Nephron (organoid): ENCODE results near the gene RPTOR.

ENCODE experiments used
- H3K27ac Mint-ChIP-seq, 3 experiments: 2 replicates each; pipeline ENCODE4 v1.8.0; 2020; ENCODE audit warnings: mixed read lengths in 3 of 3, mild to moderate bottlenecking in 2 of 3, moderate library complexity in 1 of 3
- H3K27me3 Mint-ChIP-seq: 2 replicates; pipeline ENCODE4 v1.8.0; 2021; ENCODE audit warnings: low read depth, mild to moderate bottlenecking, moderate library complexity, mixed read lengths
- H3K36me3 Mint-ChIP-seq: 2 replicates; pipeline ENCODE4 v1.8.0; 2020; ENCODE audit warnings: low read depth, mixed read lengths
- H3K4me1 Mint-ChIP-seq: 2 replicates; pipeline ENCODE4 v1.8.0; 2020; ENCODE audit warnings: mixed read lengths
- H3K4me3 Mint-ChIP-seq, 3 experiments: 2 replicates each; pipeline ENCODE4 v1.8.0; 2020; ENCODE audit warnings: mild to moderate bottlenecking in 3 of 3, mixed read lengths in 3 of 3, moderate library complexity in 2 of 3
- H3K9me3 Mint-ChIP-seq: 2 replicates; pipeline ENCODE4 v1.8.0; 2020; ENCODE audit warnings: mixed read lengths
- TF ChIP-seq, protein P1 (sequence below), 3 experiments: fragments of 200-600 bp; sonication (generic); IDR thresholded peaks; one replicate each; pipeline ENCODE4 v1.5.0; 2021; ENCODE audit warnings: antibody characterized with exemption in 3 of 3; ENCODE audit not compliant: unreplicated experiment in 3 of 3

The RPTOR gene

DNA sequence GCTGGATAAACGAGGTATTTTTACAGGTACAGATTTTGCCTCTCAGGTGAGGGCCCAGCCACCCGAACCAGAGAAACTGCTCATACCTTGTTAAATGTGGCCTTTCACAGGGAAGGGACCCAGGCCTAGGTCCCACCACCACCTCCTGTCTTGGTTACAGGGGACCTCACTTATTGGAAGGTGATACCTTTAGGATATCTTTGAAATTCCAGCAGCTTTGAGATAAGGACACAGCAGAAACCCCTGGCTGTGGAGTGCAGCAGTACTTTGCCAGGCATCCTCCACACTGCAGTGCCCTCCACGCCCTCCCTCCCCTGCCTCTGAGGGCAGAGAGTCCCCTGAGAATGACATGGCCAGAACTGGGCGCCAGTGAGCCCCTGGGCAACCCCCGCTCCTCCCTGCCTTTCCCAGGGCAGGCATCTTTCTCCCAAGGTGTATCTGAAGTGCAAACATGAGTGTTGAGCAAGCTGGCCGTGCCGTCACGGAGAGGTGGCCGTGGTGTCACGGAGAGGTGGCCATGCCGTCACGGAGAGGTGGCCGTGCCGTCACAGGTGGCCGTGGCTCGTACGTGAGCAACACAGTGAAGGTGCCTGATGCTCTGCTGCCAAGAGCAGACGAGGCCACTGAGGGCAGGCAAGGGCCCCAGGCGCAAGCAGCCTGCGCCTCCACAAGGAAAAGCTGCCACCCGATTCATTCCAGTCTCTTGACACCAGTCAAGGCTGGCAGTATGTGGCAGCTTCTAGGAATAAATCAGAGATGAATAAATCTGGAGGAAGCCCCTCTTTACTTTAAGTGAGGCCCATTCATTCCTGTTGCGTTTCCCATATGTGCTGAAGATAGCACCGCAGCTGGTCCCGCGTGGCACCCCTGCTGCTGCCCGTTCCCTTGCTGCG, 312.5 kb downstream of the RPTOR start:
- TF ChIP-seq, protein P1, sequence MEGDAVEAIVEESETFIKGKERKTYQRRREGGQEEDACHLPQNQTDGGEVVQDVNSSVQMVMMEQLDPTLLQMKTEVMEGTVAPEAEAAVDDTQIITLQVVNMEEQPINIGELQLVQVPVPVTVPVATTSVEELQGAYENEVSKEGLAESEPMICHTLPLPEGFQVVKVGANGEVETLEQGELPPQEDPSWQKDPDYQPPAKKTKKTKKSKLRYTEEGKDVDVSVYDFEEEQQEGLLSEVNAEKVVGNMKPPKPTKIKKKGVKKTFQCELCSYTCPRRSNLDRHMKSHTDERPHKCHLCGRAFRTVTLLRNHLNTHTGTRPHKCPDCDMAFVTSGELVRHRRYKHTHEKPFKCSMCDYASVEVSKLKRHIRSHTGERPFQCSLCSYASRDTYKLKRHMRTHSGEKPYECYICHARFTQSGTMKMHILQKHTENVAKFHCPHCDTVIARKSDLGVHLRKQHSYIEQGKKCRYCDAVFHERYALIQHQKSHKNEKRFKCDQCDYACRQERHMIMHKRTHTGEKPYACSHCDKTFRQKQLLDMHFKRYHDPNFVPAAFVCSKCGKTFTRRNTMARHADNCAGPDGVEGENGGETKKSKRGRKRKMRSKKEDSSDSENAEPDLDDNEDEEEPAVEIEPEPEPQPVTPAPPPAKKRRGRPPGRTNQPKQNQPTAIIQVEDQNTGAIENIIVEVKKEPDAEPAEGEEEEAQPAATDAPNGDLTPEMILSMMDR (IDR thresholded peaks at IDR 0.05; ENCODE audit: unreplicated experiment in 3 of 3) = no peak
- H3K36me3 Mint-ChIP-seq = peaks cover 27% of the 10 kb centered on the region
- no peak overlapping the region for H3K4me3 Mint-ChIP-seq
- H3K27me3 Mint-ChIP-seq = peaks cover 5% of the 10 kb centered on the region
- H3K9me3 Mint-ChIP-seq = no peaks in the 10 kb centered on the region
- peaks cover 26% of the 10 kb centered on the region for H3K4me1 Mint-ChIP-seq
- H3K27ac Mint-ChIP-seq = no peak overlapping the region

DNA sequence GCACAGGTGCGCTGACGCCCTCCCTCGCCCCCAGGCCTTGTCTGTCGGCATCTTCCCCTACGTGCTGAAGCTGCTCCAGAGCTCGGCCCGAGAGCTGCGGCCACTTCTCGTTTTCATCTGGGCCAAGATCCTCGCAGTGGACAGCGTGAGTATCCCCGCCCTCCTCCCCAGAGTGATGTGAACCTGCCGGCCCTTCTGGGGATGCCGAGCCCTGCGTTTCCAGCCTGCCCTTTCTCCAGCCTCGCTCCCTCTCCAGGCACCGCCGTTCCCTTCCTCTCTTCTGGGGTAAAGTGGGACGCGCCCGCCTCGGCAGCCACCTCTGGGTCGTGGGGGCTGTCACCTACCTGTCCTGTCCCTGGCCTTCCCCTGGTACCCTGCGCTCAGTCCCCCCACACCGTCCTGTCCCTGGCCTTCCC, 313.1 kb downstream of the RPTOR start:
- peaks cover 32% of the 10 kb centered on the region for H3K36me3 Mint-ChIP-seq
- no peak overlapping the region for H3K27ac Mint-ChIP-seq
- no peaks in the 10 kb centered on the region for H3K9me3 Mint-ChIP-seq
- H3K27me3 Mint-ChIP-seq = peaks cover 5% of the 10 kb centered on the region
- no peak overlapping the region for H3K4me3 Mint-ChIP-seq
- TF ChIP-seq, protein P1 (IDR thresholded peaks at IDR 0.05; ENCODE audit: unreplicated experiment in 3 of 3) = no peak
- H3K4me1 Mint-ChIP-seq = peaks cover 26% of the 10 kb centered on the region

DNA sequence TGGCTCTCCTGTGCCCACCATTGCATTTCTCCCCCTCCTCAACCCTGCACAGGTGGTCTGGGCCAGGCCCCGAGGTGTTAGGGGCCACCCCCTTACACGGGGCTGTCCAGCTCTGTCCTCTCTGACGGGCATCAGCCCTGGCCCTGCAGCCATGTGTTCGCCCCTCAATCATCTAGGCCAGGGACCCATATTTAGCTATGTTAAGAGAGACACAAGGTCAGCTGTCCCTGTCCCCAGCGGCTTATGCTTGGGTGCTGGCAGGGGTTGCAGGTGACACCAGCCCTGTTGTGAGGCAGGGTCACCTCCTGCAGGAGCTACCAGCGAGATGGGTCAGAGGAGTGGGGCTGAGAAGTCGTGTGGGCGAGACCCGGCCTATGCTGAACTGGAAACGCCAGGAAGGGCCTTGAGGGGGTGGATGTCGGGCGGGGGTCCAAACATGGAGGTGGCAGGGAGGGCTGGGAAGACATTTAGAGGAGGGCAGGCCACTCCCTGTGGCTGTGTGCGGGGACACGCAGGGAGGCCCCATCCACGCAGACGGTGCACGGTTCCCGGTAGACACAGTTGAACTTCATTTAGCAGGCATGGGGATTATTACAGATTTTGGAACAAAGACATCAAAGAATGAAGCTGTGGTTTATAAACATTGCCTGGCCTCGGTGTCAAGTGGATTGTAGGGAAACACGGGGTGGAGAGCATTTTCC, 313.8 kb downstream of the RPTOR start:
- TF ChIP-seq, protein P1 (IDR thresholded peaks at IDR 0.05; ENCODE audit: unreplicated experiment in 3 of 3) = no peak
- Mint-ChIP-seq H3K36me3 (peaks cover 39% of the 10 kb centered on the region), H3K27ac (peak overlapping the region in 1 of 3 experiments; percentile 56)

DNA sequence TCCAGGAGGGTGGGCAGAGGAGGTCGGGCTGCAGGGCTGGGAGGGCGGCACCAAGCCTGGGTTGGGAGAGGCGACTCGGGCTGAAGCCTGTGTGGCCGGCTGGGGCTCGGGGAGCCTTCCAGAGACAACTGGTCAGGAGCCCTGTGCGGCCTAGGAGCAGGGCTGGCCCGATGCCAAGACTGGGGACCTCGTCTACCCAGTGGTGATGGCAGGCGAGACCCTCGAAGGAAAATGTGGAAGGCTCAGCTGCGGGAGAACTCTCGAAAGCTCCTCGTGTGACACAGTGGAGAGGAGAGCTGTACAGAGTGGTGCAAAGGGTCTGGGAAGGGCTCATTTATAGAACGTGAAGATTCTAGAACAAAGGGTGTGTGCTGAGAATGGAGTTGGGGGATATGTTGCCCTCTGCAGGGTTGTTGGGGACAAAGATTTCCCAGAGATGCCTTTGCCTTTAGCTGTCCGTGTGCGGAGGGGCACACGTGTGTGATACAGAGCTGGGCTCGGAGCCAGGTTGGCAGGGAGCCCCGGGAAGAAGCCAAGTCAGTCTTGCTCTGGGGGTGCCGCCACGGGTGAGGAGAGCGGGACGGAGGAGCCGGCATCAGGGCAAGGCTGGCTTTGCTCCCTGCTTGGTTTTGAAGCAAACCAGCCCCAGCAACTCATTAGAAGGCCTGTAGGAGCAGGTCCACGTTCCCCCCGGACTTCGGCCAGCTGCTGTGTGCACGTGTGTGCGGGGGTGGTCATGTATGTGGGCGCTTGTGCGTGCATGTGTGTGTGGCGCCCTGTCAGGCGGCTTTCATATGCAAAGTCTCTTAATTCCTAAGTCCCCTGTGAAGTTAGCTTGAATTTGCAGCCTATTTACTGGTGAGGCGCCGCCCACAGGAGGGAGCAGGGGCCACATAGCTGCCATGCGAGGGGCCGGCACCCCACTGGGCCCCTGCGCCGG, 314.6 kb downstream of the RPTOR start:
- Mint-ChIP-seq H3K9me3 (no peaks in the 10 kb centered on the region), H3K27me3 (peaks cover 5% of the 10 kb centered on the region), H3K27ac (peak overlapping the region in 2 of 3 experiments; percentile 42 to 56), H3K4me1 (peaks cover 26% of the 10 kb centered on the region), H3K36me3 (peaks cover 47% of the 10 kb centered on the region), H3K4me3 (no peak overlapping the region)
- TF ChIP-seq, protein P1 (IDR thresholded peaks at IDR 0.05; ENCODE audit: unreplicated experiment in 3 of 3) = peak in 1 of 3 experiments; percentile 6

More for the DNA sequence above, 313.8 kb downstream of the RPTOR start:
- Mint-ChIP-seq H3K27me3 (peaks cover 5% of the 10 kb centered on the region), H3K9me3 (no peaks in the 10 kb centered on the region), H3K4me3 (no peak overlapping the region), H3K4me1 (peaks cover 26% of the 10 kb centered on the region)

DNA sequence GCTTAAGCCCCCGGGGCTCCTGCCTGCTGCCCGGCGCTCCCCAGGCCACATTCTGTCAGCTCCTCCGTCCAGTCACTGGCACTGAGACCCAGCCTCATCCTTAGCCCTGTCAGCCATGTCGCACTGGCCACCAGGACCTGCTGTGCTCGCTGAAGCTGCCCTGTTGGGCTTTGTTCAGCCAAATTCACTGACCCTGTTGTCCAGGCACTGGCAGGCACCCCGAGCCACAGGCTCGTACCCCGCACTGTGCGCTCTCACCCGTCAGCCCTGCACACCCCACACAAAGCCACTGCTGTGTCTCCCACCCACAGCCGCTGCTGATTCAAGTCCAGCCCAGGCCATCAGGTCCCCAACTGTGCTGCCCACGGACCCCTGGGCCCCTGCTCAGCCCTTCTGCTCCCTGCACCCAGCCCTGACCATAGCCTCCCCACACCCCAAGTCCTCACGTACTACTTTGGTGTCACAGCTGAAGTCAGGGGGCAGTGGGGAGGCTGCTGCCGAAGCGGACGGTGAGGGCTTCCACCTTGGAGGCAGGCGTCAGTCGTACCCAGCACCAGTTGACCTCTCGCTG, 315.5 kb downstream of the RPTOR start:
- H3K36me3 Mint-ChIP-seq = peaks cover 49% of the 10 kb centered on the region
- H3K27ac Mint-ChIP-seq = no peak overlapping the region
- TF ChIP-seq, protein P1 (IDR thresholded peaks at IDR 0.05; ENCODE audit: unreplicated experiment in 3 of 3) = no peak
- peaks cover 26% of the 10 kb centered on the region for H3K4me1 Mint-ChIP-seq
- no peak overlapping the region for H3K4me3 Mint-ChIP-seq
- H3K27me3 Mint-ChIP-seq = peaks cover 5% of the 10 kb centered on the region
- H3K9me3 Mint-ChIP-seq = no peaks in the 10 kb centered on the region
